Measurements from ENCODE around the gene PERM1.

Gene PERM1

GRCh38 chr1:936348-937264, 45.3 kb downstream of the PERM1 start:
- DNase-seq (ENCODE audit: extremely low read depth in 1 of 2, low read depth in 1 of 2): no peak

- DNase-seq (ENCODE audit: extremely low read depth in 1 of 2, low read depth in 1 of 2): no peak
Observed at GRCh38 chr1:935751-936231, 46.1 kb downstream of the PERM1 start.

GRCh38 chr1:934991-935750, 46.7 kb downstream of the PERM1 start:
- DNase-seq (ENCODE audit: extremely low read depth in 1 of 2, low read depth in 1 of 2): no peak

GRCh38 chr1:933603-933940, 48.3 kb downstream of the PERM1 start:
- no peak for DNase-seq (ENCODE audit: extremely low read depth in 1 of 2, low read depth in 1 of 2)

GRCh38 chr1:932776-933602, 48.9 kb downstream of the PERM1 start:
- no peak for DNase-seq (ENCODE audit: extremely low read depth in 1 of 2, low read depth in 1 of 2)

- DNase-seq (ENCODE audit: extremely low read depth in 1 of 2, low read depth in 1 of 2): no peak
Observed at GRCh38 chr1:932173-932510, 49.8 kb downstream of the PERM1 start.

GRCh38 chr1:931380-932172, 50.3 kb downstream of the PERM1 start:
- no peak for DNase-seq (ENCODE audit: extremely low read depth in 1 of 2, low read depth in 1 of 2)

GRCh38 chr1:930633-931138, 51.2 kb downstream of the PERM1 start:
- no peak for DNase-seq (ENCODE audit: extremely low read depth in 1 of 2, low read depth in 1 of 2)

- no peak for DNase-seq (ENCODE audit: extremely low read depth in 1 of 2, low read depth in 1 of 2)
Observed at GRCh38 chr1:929712-930632, 51.9 kb downstream of the PERM1 start.

GRCh38 chr1:928825-929661, 52.9 kb downstream of the PERM1 start:
- DNase-seq (ENCODE audit: extremely low read depth in 1 of 2, low read depth in 1 of 2): no peak

GRCh38 chr1:927748-928147, 54.1 kb downstream of the PERM1 start:
- no peak for DNase-seq (ENCODE audit: extremely low read depth in 1 of 2, low read depth in 1 of 2)

GRCh38 chr1:927234-927633, 54.7 kb downstream of the PERM1 start:
- DNase-seq (ENCODE audit: extremely low read depth in 1 of 2, low read depth in 1 of 2): no peak

GRCh38 chr1:925561-926421, 56.1 kb downstream of the PERM1 start:
- no peak for DNase-seq (ENCODE audit: extremely low read depth in 1 of 2, low read depth in 1 of 2)

Data from activated CD8-positive, alpha-beta memory T cell treated with anti-CD3 and anti-CD28 coated beads for 1 hour (primary cell).